HEK293 (cell line): ENCODE results near the gene ZNF484.
"Not testable (repeated sequence)": the region's sequence is repeated elsewhere in the genome, so short reads cannot be mapped to it uniquely, and the experiment has no call there.

ENCODE experiments used
- CTCF ChIA-PET: fragments of 350-600 bp; formaldehyde crosslinking; extraction: SDS; loops from one replicate; lab custom pipeline; 2021; ENCODE audit warnings: antibody characterized with exemption; lab: Yijun Ruan, JAX
- POLR2A ChIA-PET: fragments of 300-600 bp; formaldehyde crosslinking; extraction: SDS; loops from one replicate; lab custom pipeline; 2020; ENCODE audit warnings: antibody characterized with exemption, inconsistent platforms; lab: Yijun Ruan, JAX
- H3K27ac ChIP-seq: fragments of 200-500 bp; sonication (Bioruptor generic); 2 replicates; pipeline ENCODE4 v1.5.1; 2014; ENCODE audit warnings: low read depth, low read length, control low read depth, inconsistent platforms; ENCODE audit errors: extremely low read depth
- H3K36me3 ChIP-seq, 2 experiments: fragments of 200-500 bp in 1 of 2; sonication (Bioruptor generic) in 1 of 2; 1 replicate in 1 of 2; 2 replicates in 1 of 2; pipeline ENCODE4 v1.5.1; 2014 to 2017; ENCODE audit warnings: inconsistent platforms in 2 of 2, low read length in 2 of 2; ENCODE audit not compliant: control insufficient read depth in 2 of 2, insufficient read depth in 1 of 2
- H3K4me1 ChIP-seq: fragments of 200-500 bp; sonication (Bioruptor generic); 2 replicates; pipeline ENCODE4 v1.5.1; 2014; ENCODE audit warnings: mild to moderate bottlenecking, low read length, inconsistent platforms; ENCODE audit not compliant: control insufficient read depth, insufficient read depth
- H3K4me3 ChIP-seq: 2 replicates; pipeline ENCODE4 v1.5.1; 2011; ENCODE audit warnings: low read depth, mild to moderate bottlenecking, control low read depth, low read length, moderate library complexity
- H3K9me3 ChIP-seq: fragments of 200-500 bp; sonication (Bioruptor generic); 2 replicates; pipeline ENCODE4 v1.5.1; 2014; ENCODE audit warnings: low read depth, low read length, inconsistent platforms; ENCODE audit not compliant: control insufficient read depth, insufficient read depth
- HOXC10 ChIP-seq: sonication (generic); formaldehyde crosslinking; IDR thresholded peaks from 2 replicates; pipeline ENCODE4 v1.8.1; 2023; ENCODE audit warnings: mild to moderate bottlenecking, missing genetic modification reagents
- OSR2 ChIP-seq: fragments of 450-650 bp; formaldehyde crosslinking; IDR thresholded peaks from 2 replicates; pipeline ENCODE4 v1.5.1; 2016; ENCODE audit warnings: missing biosample characterization, missing genetic modification characterization
- ZBTB20 ChIP-seq: fragments of 450-650 bp; formaldehyde crosslinking; IDR thresholded peaks from 2 replicates; pipeline ENCODE4 v1.5.1; 2016; ENCODE audit warnings: missing biosample characterization, missing genetic modification characterization
- ZBTB7A ChIP-seq: fragments of 450-650 bp; formaldehyde crosslinking; IDR thresholded peaks from 2 replicates; pipeline ENCODE4 v1.5.1; 2016; ENCODE audit warnings: low read depth, missing biosample characterization, missing genetic modification characterization
- ZNF138 ChIP-seq: fragments of 450-650 bp; formaldehyde crosslinking; IDR thresholded peaks from 2 replicates; pipeline ENCODE4 v1.5.1; 2016; ENCODE audit warnings: missing biosample characterization, missing genetic modification characterization, borderline replicate concordance
- ZNF146 ChIP-seq: fragments of 450-650 bp; formaldehyde crosslinking; IDR thresholded peaks from 2 replicates; pipeline ENCODE4 v1.5.1; 2016; ENCODE audit warnings: missing biosample characterization, missing genetic modification characterization
- ZNF155 ChIP-seq: fragments of 450-650 bp; formaldehyde crosslinking; IDR thresholded peaks from 2 replicates; pipeline ENCODE4 v1.5.1; 2016; ENCODE audit warnings: missing biosample characterization, missing genetic modification characterization
- ZNF274 ChIP-seq, 2 experiments: fragments of 200-500 bp in 1 of 2; fragments of 450-650 bp in 1 of 2; sonication (Bioruptor generic) in 1 of 2; formaldehyde crosslinking in 1 of 2; IDR thresholded peaks; 2 replicates each; pipeline versions ENCODE4 v1.5.1 to v1.6.1; 2014 to 2016; ENCODE audit warnings: borderline replicate concordance in 1 of 2, inconsistent platforms in 1 of 2, low read length in 1 of 2, missing biosample characterization in 1 of 2, missing genetic modification characterization in 1 of 2
- ZNF341 ChIP-seq: fragments of 450-650 bp; formaldehyde crosslinking; IDR thresholded peaks from 2 replicates; pipeline ENCODE4; 2016; ENCODE audit warnings: low read depth, missing biosample characterization, missing genetic modification characterization
- ZNF423 ChIP-seq: fragments of 450-650 bp; formaldehyde crosslinking; IDR thresholded peaks from 2 replicates; pipeline ENCODE4 v1.5.1; 2016; ENCODE audit warnings: missing biosample characterization, missing genetic modification characterization
- ZNF548 ChIP-seq: fragments of 450-650 bp; formaldehyde crosslinking; IDR thresholded peaks from 2 replicates; pipeline ENCODE4 v1.5.1; 2016; ENCODE audit warnings: missing biosample characterization, missing genetic modification characterization
- ZNF707 ChIP-seq: fragments of 450-650 bp; formaldehyde crosslinking; IDR thresholded peaks from 2 replicates; pipeline ENCODE4 v1.5.1; 2016; ENCODE audit warnings: missing biosample characterization, missing genetic modification characterization
- ZNF791 ChIP-seq: fragments of 450-650 bp; formaldehyde crosslinking; IDR thresholded peaks from 2 replicates; pipeline ENCODE4 v1.5.1; 2016; ENCODE audit warnings: missing biosample characterization, missing genetic modification characterization
- TF ChIP-seq, protein P1 (sequence below): fragments of 450-650 bp; formaldehyde crosslinking; IDR thresholded peaks from 2 replicates; pipeline ENCODE4 v1.5.1; 2016; ENCODE audit warnings: missing biosample characterization, missing genetic modification characterization
- TF ChIP-seq, protein P2 (sequence below): fragments of 450-650 bp; formaldehyde crosslinking; IDR thresholded peaks from 2 replicates; pipeline ENCODE4 v1.5.1; 2016; ENCODE audit warnings: missing biosample characterization, missing genetic modification characterization
- TF ChIP-seq, protein P3 (sequence below): fragments of 450-650 bp; formaldehyde crosslinking; IDR thresholded peaks from 2 replicates; pipeline ENCODE4 v1.5.1; 2016; ENCODE audit warnings: missing biosample characterization, missing genetic modification characterization
- TF ChIP-seq, protein P4 (sequence below): fragments of 450-650 bp; formaldehyde crosslinking; IDR thresholded peaks from 2 replicates; pipeline ENCODE4 v1.5.1; 2016; ENCODE audit warnings: missing biosample characterization, missing genetic modification characterization

The ZNF484 gene

DNA sequence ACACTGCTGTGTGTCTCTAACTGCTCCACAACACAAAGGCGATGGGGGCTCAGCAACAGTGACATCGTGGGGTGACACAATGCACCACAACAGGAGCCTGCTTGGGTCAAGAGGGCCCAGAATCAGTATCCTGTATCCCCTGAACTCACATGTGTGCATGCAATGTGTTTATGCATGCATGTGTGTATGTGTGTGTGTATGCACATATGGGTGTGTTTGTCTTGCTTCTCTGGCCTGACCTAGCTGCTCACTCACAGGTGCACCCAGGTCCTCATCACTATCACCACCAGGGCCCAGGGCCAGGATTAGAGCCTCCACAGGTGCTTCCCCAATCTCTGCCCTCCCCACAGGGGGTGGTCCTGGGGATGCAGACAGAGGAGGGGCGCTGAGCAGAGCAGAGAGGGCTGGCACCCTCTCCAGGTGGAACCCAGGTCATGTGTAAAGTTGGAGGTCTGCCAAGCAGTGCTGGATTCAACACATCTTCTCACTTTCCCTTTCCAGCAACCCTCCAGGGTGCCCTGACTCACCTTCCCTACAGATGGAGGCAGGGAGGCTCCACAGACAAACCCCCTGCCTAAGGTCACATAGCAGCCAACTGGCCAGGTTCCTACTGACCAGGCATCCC lies 18.1 kb upstream of the ZNF484 start (continued):
- TF ChIP-seq ZNF791 (tag by site-specific recombination) (no peak), OSR2 (no peak), ZNF548 (tag by site-specific recombination) (no peak), ZNF274 (IDR thresholded peaks at IDR 0.05; ENCODE audit: low read length) (no peak), ZNF274 (tag by site-specific recombination; IDR thresholded peaks at IDR 0.05; ENCODE audit: borderline replicate concordance) (no peak), ZBTB20 (tag by site-specific recombination) (no peak), ZNF707 (tag by site-specific recombination) (no peak), ZNF423 (tag by site-specific recombination) (no peak)
- TF ChIP-seq, protein P1, sequence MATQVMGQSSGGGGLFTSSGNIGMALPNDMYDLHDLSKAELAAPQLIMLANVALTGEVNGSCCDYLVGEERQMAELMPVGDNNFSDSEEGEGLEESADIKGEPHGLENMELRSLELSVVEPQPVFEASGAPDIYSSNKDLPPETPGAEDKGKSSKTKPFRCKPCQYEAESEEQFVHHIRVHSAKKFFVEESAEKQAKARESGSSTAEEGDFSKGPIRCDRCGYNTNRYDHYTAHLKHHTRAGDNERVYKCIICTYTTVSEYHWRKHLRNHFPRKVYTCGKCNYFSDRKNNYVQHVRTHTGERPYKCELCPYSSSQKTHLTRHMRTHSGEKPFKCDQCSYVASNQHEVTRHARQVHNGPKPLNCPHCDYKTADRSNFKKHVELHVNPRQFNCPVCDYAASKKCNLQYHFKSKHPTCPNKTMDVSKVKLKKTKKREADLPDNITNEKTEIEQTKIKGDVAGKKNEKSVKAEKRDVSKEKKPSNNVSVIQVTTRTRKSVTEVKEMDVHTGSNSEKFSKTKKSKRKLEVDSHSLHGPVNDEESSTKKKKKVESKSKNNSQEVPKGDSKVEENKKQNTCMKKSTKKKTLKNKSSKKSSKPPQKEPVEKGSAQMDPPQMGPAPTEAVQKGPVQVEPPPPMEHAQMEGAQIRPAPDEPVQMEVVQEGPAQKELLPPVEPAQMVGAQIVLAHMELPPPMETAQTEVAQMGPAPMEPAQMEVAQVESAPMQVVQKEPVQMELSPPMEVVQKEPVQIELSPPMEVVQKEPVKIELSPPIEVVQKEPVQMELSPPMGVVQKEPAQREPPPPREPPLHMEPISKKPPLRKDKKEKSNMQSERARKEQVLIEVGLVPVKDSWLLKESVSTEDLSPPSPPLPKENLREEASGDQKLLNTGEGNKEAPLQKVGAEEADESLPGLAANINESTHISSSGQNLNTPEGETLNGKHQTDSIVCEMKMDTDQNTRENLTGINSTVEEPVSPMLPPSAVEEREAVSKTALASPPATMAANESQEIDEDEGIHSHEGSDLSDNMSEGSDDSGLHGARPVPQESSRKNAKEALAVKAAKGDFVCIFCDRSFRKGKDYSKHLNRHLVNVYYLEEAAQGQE = no peak
- TF ChIP-seq, protein P2, sequence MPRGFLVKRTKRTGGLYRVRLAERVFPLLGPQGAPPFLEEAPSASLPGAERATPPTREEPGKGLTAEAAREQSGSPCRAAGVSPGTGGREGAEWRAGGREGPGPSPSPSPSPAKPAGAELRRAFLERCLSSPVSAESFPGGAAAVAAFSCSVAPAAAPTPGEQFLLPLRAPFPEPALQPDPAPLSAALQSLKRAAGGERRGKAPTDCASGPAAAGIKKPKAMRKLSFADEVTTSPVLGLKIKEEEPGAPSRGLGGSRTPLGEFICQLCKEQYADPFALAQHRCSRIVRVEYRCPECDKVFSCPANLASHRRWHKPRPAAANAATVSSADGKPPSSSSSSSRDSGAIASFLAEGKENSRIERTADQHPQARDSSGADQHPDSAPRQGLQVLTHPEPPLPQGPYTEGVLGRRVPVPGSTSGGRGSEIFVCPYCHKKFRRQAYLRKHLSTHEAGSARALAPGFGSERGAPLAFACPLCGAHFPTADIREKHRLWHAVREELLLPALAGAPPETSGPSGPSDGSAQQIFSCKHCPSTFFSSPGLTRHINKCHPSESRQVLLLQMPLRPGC (tag by site-specific recombination) = no peak
- TF ChIP-seq, protein P3, sequence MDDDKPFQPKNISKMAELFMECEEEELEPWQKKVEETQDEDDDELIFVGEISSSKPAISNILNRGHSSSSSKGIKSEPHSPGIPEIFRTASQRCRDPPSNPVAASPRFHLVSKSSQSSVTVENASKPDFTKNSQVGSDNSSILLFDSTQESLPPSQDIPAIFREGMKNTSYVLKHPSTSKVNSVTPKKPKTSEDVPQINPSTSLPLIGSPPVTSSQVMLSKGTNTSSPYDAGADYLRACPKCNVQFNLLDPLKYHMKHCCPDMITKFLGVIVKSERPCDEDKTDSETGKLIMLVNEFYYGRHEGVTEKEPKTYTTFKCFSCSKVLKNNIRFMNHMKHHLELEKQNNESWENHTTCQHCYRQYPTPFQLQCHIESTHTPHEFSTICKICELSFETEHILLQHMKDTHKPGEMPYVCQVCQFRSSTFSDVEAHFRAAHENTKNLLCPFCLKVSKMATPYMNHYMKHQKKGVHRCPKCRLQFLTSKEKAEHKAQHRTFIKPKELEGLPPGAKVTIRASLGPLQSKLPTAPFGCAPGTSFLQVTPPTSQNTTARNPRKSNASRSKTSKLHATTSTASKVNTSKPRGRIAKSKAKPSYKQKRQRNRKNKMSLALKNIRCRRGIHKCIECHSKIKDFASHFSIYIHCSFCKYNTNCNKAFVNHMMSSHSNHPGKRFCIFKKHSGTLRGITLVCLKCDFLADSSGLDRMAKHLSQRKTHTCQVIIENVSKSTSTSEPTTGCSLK (tag by site-specific recombination) = no peak
- TF ChIP-seq, protein P4, sequence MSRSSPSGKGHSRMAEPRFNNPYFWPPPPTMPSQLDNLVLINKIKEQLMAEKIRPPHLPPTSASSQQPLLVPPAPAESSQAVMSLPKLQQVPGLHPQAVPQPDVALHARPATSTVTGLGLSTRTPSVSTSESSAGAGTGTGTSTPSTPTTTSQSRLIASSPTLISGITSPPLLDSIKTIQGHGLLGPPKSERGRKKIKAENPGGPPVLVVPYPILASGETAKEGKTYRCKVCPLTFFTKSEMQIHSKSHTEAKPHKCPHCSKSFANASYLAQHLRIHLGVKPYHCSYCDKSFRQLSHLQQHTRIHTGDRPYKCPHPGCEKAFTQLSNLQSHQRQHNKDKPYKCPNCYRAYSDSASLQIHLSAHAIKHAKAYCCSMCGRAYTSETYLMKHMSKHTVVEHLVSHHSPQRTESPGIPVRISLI (tag by site-specific recombination) = no peak

DNA sequence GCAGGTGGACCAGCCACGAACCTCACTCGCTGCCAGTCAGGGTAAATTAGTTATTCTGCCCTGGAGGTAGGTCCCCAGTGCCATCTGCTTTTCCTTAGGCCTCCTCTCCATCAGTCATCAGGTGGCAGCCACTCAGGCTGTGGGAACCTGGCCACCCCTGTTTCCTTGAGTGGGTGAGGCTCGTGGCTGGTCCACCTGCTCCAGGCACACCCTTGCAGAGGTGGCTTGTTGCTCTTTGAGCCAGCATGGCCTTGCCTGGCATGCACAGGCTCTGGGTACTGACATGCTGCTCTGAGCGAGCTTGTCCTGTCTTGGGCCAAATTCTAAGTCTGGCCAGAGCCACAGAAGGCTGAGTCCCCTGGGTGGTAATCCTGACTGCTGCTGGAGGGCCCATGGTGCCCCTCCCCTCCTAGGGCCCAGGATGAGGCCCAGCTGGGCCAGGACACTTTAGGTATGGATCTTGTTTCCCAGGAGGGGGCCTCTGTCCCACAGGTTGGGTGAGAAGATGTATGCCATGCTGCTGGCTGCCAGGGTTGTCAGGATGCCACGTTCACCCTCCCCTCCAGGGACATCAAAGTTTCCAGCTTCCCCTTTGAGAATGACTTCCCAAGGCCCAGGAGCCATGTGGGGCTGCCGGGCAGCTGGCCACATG lies 17.0 kb upstream of the ZNF484 start:
- H3K9me3 ChIP-seq = no peaks in the 10 kb centered on the region
- POLR2A ChIA-PET = no interaction called here
- TF ChIP-seq ZNF155 (tag by site-specific recombination) = no peak
- TF ChIP-seq ZNF341 (tag by site-specific recombination) = no peak
- no peak for TF ChIP-seq HOXC10 (CRISPR knock-in tag)
- no peak for TF ChIP-seq ZBTB7A (tag by site-specific recombination)
- TF ChIP-seq ZNF548 (tag by site-specific recombination) = no peak
- TF ChIP-seq ZNF138 (tag by site-specific recombination) = no peak
- no peak for TF ChIP-seq ZNF146 (tag by site-specific recombination)
- TF ChIP-seq, all 188 proteins: peak for 0
- CTCF ChIA-PET = no interaction called here
- H3K27ac ChIP-seq = no peak overlapping the region
- H3K4me3 ChIP-seq = no peak overlapping the region
- H3K36me3 ChIP-seq = no peaks in the 10 kb centered on the region
- no peaks in the 10 kb centered on the region for H3K4me1 ChIP-seq

DNA sequence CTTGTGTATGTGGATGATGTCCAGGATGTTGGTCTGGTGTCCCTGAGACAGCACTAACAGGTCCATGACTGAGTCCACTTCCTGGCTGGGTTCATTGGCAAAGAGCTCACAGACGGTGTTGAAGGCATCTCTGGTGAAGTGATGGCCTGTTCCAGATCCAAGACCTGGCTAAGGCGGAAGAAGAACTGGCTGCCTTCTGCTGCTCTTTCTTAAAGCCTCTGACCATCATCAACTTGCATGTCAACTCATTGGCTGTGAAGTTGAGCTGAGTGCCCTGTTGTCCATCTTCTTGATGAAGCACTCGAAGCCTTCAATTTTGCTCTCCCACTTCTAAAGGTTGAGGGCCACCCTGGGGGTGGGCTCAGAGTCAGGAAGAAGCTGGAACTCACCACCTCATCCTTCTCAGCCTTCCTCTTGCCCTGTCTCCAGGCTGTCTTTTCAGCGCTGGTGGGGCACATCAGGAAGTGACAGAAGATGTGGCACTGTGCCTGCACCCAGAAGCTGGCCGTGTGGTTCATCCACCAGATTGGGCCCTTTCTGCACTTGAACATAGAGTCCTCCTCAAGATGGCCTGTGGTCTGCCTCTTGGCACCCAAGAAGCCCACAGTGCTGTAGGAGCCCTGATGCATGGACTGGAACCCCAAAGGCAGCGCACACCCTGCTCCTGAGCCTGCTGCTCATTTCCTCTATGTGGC lies 16.2 kb upstream of the ZNF484 start:
- H3K27ac ChIP-seq, H3K4me3 ChIP-seq, H3K9me3 ChIP-seq, H3K36me3 ChIP-seq, CTCF ChIA-PET, H3K4me1 ChIP-seq, POLR2A ChIA-PET: not testable (repeated sequence)

DNA sequence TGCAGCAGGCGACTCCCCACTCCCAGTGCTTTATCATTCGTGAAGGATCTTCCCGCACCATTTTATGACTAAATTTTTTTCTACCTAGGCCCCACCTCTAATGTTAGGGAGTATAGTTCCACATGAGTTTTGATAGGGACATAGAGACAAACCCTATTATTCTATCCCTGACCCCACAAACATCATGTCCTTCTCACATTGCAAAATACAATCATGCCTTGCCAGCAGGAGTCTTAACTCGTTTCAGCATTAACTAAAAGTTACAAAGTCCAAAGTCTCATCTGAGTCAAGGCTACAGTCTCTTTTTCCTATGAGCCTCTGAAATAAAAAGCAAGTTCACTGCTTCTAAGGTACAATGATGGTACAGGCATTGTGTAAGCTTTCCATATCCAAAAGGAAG lies 14.4 kb upstream of the ZNF484 start:
- H3K9me3 ChIP-seq, CTCF ChIA-PET, POLR2A ChIA-PET: not testable (repeated sequence)

More for the DNA sequence above, 14.4 kb upstream of the ZNF484 start:
- not testable (repeated sequence) for H3K27ac ChIP-seq, H3K4me1 ChIP-seq, H3K4me3 ChIP-seq, H3K36me3 ChIP-seq
